Lower leg skin (tissue), 4 donors: ENCODE data around the gene CPEB4. TPM values are rescaled to one million over a fixed set of nuclear protein-coding genes. Genes with fewer than 3 reads are reported as not detected.

ENCODE experiments used
- DNase-seq, 2 donors: peaks; one replicate each; pipeline ENCODE4 v3.0.0-alpha.2; 2019; ENCODE audit warnings: low spot score in 2 of 2
- H3K4me3 ChIP-seq: fragments of 200-600 bp; sonication (generic); 2 replicates; pipeline ENCODE4 v1.5.1; 2017; ENCODE audit warnings: mild to moderate bottlenecking, low read depth; ENCODE audit not compliant: poor library complexity, severe bottlenecking
- POLR2A ChIP-seq, 2 donors: fragments of 450-650 bp; IDR thresholded peaks; one replicate each; pipeline ENCODE4 v1.6.1; 2016 to 2017; ENCODE audit warnings: antibody characterized with exemption in 2 of 2, mild to moderate bottlenecking in 1 of 2, moderate library complexity in 1 of 2
- WGBS, 2 donors: methylation state at CpG; one replicate each; pipeline ENCODE4 v1.1.5; 2018; 5-methylcytosine and 5-hydroxymethylcytosine counted together
- intact Hi-C: fragments of 100-400 bp; cut with DNase I; formaldehyde crosslinking; loops from one replicate; pipeline ENCODE4 v1.15.0; 2023; ENCODE audit warnings: low total_unique reads
- total RNA-seq, 4 donors: library from RNA; depleted of rRNA; stranded (reverse); fragments of >200 nt; gene quantifications; one replicate each; pipeline ENCODE4 v1.1.0, GENCODE V29; 2016
- TF ChIP-seq, protein P1 (sequence below), 3 donors: fragments of 450-650 bp; IDR thresholded peaks; one replicate each; pipeline ENCODE4 v1.5.1; 2016; ENCODE audit warnings: antibody characterized with exemption in 3 of 3, mild to moderate bottlenecking in 3 of 3, moderate library complexity in 2 of 3

CPEB4 gene
- total RNA-seq, 4 donors from 2014 or later = 47.5 to 79.6 (median 55.3) TPM

DNA sequence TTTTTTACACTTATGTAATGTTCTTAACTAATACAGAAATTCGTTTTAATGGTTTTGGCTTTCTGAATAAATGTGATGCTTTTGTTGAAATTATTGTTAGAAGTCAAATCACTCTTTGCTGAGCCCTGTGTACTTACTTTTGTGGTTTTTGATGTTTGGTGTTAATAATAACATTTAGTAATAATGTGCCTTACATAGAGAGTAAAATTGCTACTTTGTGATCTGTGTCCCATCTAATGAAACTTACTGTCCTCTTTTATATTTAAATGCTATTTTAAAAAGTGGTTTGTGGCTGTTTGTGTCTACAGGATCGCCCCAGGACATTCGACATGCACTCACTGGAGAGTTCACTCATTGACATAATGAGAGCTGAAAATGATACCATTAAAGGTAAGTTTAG lies 22.1 kb downstream of the CPEB4 start:
- 74 to 78% methylated on average over 3 of the region's 3 CpGs for WGBS, 2 donors
- no peak for TF ChIP-seq POLR2A (IDR thresholded peaks at IDR 0.05)
- TF ChIP-seq, protein P1, sequence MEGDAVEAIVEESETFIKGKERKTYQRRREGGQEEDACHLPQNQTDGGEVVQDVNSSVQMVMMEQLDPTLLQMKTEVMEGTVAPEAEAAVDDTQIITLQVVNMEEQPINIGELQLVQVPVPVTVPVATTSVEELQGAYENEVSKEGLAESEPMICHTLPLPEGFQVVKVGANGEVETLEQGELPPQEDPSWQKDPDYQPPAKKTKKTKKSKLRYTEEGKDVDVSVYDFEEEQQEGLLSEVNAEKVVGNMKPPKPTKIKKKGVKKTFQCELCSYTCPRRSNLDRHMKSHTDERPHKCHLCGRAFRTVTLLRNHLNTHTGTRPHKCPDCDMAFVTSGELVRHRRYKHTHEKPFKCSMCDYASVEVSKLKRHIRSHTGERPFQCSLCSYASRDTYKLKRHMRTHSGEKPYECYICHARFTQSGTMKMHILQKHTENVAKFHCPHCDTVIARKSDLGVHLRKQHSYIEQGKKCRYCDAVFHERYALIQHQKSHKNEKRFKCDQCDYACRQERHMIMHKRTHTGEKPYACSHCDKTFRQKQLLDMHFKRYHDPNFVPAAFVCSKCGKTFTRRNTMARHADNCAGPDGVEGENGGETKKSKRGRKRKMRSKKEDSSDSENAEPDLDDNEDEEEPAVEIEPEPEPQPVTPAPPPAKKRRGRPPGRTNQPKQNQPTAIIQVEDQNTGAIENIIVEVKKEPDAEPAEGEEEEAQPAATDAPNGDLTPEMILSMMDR (IDR thresholded peaks at IDR 0.05) = no peak
- H3K4me3 ChIP-seq = no peak overlapping the region
- DNase-seq = no peak
- intact Hi-C loops = no loop called here

- DNase-seq = no peak
- intact Hi-C loops = no loop called here
- TF ChIP-seq, protein P1 (IDR thresholded peaks at IDR 0.05) = no peak
- TF ChIP-seq POLR2A (IDR thresholded peaks at IDR 0.05) = no peak
- no peak overlapping the region for H3K4me3 ChIP-seq
Observed at GRCh38 chr5:173911623-173912022, 23.5 kb downstream of the CPEB4 start.

DNA sequence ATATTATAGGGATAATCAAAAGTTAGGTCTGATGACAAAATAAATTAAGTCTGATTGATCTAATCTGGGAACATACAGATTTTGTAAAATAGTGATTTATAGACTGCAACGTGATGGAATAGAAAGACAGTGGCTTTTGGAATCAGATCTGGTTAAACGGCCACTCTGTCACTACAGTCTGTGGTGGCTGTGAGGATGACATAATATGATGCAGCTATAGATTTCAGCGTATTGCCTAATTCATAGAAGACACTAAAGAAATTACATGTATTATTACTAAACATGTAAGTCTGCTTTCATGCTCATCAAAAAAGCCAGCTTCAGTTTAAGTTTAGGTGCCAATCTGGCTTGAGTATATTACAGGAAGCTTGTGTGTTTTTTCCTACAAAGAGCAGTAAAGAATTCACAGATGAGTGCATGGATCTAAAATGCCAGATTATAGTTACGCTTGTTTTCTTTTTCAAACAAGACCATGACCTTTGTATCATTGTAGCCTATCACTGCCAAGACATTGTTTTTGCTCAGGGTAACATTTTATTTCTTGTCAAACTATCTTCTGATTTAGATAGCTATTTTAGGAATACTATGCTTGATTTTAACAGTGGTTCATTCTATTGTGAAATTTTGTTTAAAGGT lies 25.7 kb downstream of the CPEB4 start:
- TF ChIP-seq, protein P1 (IDR thresholded peaks at IDR 0.05) = no peak
- WGBS, 2 donors = 73% methylated on average over 4 of the region's 4 CpGs

DNA sequence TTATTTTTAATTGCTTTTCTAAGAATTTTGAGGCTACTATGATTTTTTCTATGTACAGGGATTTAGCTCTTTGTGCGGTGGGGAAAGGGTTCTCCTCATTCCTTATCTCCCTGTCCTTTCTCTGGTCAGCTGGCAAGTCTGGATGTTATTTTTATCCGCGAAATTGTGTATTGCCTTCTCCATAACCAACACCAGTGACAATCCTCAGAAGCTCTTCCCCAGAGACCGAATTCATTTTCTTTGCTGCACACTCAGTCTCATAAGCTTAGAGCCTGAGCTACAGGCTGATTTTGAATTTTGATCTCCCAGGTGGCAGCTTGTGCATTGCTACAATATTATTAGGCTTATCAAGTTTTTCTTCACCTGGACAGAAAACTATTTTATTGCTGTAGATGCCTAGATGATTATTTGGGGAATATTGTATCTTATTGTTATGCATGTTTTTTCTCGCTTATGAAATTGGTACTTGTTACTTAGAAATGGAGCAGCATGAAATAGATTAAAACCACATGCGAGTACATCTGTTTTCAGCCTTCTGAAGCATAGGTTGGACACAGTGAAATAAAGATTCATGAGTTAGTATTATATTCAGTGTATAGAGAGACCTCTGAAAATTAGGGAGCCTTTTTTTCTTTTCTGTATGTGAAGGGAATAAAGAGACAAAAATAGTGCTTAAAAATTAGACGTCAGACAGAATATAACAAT lies 27.3 kb downstream of the CPEB4 start:
- WGBS, 2 donors = 65 to 70% methylated on average over 7 of the region's 7 CpGs

More for the DNA sequence above, 25.7 kb downstream of the CPEB4 start:
- no peak for DNase-seq
- intact Hi-C loops = no loop called here
- H3K4me3 ChIP-seq = no peak overlapping the region

GRCh38 chr5:173916233-173916632 lies 28.1 kb downstream of the CPEB4 start:
- H3K4me3 ChIP-seq = no peak overlapping the region
- 59 to 67% methylated on average over 3 of the region's 3 CpGs for WGBS, 2 donors
- TF ChIP-seq, protein P1 (IDR thresholded peaks at IDR 0.05) = no peak
- TF ChIP-seq POLR2A (IDR thresholded peaks at IDR 0.05) = no peak
- intact Hi-C loops = no loop called here
- DNase-seq = no peak

More for the DNA sequence above, 27.3 kb downstream of the CPEB4 start:
- H3K4me3 ChIP-seq = no peak overlapping the region
- no peak for TF ChIP-seq POLR2A (IDR thresholded peaks at IDR 0.05)
- TF ChIP-seq, protein P1 (IDR thresholded peaks at IDR 0.05) = no peak
- no peak for DNase-seq
- intact Hi-C loops = no loop called here
